ENCODE measurements around the gene PPP2R5B.

Gene PPP2R5B

DNA sequence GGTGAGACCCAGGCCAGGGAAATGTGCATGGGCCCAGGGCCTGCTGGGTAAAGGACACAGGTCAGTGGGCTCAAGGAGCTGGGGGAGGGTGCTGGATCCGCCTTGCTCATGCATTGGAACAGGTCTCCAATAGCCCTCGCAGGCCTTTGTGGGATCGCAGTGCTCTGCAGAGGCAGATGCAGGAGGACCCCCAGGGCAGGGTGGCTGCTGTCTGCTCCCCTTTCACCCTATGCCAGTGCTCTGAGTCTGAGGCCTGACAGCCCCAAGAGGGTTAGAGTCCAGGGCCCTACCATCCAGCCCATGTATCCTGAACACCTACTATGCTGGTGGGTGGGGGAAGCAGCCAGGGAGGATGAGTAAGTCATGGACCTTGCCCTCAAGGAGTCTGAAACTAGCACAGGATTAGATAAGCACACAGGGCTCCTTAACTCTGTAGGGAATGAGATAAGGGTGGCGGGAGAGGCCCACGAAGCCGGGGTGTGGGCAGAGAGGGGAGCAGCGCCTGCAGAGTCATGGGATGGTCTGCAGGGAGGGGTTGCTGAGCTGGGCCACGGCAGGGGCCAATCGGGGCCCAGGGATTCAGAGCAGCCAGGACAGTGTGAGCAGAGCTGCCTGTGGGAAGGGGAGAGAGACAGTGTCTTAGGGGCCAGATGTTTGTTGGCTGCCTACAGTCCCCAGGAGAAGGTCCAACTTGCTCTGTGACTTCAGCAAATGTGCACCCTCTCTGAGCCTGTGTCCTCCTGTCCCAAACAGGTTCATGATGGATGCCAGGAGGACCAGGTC lies 35.6 kb upstream of the PPP2R5B start:
- FAIRE-seq: no peak

DNA sequence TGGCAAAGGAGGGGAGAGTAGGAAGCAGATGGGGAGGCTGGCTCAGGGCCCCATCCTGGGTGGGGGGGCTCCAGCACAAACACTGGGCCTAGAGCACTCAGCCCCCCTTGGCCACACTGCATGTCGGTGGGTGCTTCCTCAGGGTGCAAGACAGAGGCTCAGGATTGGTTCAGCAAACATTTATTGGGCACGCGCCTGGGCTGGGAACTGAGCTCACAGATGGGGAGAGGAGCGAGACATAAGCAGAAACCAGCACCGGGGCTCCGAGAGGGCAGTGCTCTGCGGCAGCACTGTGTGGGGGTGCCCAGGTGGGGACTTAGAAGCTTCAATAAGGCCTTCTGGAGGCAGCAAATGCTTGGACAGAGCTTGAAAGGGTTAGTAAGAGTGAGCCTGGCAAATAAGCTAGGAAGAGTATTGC lies 34.0 kb upstream of the PPP2R5B start:
- FAIRE-seq: no peak

DNA sequence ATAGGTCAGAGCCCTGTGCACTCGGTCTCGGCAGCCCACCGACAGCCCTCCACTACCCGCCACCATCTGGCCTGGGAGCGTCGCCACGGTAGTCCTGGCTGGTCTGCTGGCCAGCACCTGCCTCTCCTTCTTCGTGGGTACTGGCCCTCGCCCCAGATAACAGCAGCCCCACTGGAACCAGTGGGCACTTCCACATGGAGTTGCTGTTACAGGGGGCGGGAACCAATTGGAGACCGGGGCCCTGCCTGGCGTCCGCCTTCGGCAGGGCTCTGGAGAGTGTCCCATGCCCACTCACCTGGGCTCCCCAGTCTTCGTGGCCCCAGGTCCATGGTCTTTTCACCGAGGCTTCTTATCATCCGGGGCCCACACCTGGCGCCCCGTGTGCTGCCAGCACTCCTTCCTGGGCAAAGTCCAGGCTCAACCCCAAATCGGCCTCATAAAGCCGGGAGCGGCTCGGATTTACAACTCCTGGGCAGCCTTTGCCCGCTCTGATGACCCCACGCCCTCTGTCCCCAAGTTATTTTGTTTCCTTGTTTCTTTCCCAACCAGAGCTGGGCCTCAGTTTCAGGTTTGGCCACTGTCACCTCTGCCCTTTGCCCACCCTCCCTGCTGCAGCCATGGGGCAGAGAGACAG lies 33.2 kb upstream of the PPP2R5B start:
- no peak for FAIRE-seq

DNA sequence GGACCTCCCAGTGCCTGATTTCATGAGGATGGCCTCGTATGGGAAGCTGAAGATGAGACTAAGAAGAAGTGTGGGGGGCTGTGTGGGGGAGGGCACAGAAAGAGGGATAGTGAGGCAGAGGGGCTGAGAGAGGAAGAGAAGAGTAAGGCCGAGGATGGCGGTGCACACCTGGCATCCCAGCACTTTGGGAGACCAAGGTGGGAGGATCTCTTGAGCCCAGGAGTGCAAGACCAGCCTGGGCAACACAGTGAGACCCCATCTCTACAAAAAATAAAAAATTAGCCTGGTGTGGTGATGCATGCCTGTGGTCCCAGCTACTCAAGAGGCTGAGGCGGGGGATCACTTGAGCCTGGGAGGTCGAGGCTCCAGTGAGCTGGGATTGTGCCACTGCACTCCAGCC lies 32.6 kb upstream of the PPP2R5B start:
- no peak for FAIRE-seq

DNA sequence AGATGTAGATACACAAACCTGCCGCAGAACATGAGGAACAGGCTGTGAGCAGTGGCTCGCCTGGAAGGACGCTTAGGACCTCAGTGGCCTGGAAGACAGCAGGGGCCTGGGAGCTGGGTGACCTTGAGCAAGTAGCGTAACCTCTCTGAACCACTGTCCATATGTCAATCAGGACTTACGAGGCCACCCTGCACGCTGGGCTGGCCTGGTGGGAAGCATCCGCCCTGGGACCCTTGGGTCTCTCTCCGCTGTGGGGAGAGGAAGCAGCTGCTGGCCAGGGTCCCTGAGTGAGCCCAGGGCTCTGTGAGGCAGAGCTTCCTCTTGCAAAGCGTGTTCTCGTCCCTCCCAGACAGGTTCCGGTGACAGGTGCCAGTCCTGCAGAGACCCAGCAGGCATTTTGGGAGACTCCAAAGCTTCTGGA lies 32.1 kb upstream of the PPP2R5B start:
- no peak for FAIRE-seq

DNA sequence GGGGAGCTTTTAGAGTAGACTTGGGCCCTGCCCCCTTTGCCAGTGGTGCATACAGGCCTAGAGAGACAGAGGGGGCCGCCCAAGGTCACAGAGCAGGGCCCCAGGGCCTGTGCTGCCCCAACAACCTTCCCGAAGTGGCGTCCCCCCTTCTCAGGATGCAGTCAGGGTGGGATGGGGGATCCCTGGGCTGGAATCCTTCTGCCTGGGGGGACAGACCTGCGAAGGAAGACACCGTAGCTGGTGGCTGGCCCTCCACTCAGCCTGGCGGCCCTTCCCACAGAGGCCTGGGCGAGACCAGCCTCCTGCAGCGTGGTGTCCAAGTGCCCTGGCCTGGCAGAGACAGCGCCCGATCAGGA lies 31.7 kb upstream of the PPP2R5B start:
- no peak for FAIRE-seq

DNA sequence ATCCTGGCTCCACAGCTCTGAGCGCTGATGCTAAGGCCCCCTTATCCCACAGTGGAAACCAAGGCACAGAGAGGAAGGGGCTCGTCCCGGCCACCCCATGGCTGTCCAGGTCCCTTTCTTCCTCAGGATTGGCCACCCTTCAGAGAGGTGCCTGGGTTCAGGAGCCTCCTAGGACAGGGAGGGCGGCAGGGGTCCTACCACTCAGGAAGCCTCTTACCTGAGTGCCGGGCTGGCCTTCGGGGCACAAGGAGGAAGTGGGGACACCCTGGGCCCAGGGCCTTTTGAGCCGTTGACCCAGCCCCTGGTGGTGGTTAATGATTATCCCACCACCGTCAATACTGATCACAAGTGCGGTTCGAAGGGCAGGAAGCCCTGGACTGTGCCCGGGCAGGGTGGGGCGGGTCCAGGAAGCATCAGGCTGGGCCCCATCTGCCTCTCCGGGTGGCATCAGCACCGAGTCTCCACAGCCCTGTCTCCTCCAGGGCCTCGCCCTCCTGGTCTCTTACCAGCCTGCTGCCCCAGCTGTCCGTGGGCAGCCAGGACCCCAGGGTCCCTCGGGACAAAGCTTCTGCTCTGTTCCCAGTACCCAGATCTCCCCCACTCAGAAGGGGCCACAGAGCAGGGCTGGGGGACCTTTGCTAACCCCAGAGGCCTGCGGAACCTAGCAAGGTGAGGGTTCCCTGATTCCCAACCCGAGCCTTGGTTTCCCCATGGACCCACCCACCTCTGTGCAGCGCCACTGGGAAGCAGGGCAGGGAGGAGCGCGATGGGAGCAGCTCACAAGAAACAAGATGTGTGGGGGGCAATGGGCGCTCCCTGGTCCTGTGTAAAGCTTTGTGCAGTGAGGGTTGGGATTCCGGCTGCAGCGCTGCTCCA lies 31.1 kb upstream of the PPP2R5B start:
- no peak for FAIRE-seq

DNA sequence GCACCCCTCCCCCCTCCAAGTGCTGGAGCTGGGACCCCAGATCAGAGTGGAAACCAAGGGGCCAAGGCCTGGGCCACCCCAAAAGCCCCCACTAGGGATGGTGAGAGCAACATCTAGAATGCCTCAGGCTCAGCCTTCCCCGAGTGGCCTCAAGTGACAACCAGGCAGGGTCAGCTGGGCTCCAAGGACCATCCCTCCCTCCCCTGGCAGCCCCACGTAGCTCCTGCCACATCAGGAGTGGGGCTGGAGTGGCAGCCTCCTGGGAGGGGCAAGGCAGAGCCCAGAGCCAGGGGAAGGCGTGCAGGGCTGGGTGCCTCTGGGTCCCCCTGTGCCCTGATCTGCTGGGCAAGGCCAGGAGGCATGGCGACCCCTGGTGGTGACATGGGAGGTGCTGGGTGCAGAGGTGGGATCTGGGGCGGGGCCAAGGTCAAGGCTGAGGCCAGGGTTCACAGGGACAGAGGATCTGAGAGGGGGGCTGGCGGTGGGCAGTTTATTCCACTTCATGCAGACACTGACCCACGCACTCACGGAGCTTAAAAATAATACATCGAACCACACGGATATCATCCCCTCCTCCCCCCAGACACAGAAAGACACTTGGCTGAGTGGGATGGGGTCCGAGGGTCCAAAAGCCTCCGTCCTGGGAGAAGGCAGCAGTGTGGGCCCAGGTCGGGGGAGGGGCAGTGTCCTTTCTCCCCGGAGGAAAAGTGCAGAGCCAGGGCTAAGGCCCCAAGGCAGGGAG lies 30.2 kb upstream of the PPP2R5B start:
- no peak for FAIRE-seq

DNA sequence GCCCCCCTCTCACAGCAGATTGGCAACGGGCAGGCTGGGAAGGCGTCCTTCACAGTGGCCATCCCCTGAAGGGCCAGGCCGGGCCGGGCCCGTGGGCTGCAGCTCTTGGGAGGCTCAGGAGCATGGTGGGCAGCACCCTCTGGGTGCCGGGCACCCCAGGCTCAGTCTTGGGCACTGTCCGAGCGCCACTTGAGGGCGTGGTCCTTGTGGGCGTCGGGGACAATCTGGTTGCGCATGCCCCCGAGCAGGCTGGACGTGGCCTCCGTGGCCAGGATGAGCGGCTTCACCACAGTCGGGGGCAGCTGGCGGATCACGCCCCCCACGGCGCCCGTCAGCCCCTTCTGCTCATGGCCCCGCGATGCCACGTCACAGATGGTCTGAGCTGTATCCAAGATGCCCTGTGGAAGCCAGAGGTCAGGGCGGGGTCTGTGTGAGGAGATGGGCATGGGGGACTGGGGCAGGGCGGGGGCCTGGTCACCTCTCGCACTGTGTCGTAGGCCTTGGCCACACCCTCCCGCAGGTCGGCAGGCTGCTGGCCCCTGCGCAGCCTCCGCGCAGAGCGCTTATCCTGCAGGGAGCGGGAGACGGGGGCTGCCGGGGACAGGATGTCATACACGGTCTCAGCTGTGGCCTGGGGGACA lies 29.6 kb upstream of the PPP2R5B start:
- no peak for FAIRE-seq

DNA sequence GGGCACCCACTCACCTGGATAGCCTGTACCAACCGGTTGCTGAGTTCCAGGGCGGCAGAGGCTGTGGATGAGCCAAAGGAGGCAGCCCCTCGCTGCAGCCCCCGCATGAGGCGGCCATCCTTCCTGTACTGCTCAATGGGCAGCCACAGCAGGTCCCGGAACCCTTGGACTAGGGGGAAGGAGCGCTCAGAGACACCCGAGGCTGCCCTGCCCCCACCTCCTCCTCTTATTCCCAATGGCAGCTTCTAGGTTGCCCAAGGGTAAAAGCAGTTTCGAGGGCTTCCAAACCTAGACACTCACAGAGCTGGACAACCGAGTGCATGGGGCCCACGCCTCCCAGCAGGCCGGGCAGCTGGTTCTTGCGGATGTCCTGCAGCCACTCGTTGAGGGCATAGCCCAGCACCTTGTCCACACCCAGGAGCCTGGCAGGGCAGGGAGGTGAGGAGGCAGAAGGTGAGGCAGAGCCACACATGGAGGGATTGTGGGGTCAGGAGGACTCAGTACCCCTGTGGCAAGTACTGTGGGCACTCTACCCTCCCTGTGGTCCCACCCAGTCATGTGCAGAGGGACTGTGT lies 28.0 kb upstream of the PPP2R5B start:
- FAIRE-seq: no peak

DNA sequence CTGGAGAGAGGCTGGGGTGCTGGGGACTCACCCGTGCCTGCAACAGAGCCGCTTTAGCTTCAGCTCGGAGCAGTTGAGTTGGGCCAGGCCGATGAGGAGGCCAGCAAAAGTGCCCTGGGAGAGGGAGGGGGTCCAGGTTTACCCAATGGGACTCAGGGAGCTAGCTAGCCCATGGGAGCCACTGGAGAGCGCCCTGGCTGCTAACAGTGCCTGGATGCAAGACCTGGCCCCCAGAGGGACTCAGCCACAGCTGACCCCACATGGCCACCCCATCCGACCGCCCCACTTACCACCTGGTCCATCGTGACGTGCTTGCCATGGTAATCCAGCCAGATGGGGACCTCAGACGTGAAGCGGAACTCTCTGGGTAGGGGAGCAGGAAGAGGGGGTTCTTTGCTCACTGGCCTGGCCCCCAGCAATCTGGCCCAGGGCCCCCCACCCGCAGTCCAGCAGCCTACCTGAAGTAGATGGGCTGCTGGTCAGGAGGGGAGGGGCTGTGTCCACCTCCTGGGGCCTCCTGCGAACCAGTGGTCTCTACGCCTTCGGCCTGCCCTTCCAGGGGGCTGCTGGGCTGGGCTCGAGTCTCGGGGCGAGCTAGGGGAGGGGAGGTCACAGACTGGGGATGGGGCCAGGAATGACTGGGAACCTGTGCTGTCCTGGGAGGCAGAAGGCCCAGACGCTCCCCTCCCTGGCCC lies 27.0 kb upstream of the PPP2R5B start:
- FAIRE-seq: no peak

DNA sequence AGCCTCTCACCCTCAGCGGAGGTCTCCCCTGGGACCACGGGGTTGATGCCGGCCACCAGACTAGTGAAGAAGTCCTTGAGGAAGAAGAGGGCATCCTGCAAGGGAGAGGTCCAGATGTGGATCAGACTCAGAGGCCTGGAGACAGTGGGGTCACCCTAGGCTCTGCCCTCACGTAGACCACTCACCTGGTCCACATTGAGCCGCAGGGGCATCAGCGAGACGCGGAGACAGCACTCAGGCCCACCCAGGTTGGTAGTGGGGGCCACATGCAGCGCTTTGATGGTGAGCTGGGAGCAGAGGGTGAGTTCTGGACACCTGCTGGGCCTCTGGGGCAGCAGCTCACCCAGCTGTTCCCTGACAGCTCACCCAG lies 26.4 kb upstream of the PPP2R5B start:
- no peak for FAIRE-seq

DNA sequence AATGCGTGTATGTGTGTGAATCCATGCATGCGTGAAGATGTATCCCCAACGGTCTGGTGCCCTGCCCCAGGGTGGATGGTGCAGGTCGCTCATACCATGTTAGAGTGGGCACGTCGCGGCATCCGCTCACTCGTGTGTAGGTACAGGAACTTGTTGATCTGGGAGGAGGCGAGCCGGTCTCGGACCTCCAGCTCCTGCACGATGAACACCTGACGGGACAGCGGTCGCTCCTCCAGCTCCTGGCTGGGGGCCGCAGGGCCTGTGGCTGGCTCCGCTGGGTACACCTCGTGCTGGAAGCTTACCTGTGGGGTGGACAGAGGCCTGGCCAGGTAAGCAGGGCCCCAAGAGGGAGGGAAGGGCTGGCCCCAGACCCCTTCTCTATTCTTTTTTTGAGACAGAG lies 25.9 kb upstream of the PPP2R5B start:
- FAIRE-seq: no peak

DNA sequence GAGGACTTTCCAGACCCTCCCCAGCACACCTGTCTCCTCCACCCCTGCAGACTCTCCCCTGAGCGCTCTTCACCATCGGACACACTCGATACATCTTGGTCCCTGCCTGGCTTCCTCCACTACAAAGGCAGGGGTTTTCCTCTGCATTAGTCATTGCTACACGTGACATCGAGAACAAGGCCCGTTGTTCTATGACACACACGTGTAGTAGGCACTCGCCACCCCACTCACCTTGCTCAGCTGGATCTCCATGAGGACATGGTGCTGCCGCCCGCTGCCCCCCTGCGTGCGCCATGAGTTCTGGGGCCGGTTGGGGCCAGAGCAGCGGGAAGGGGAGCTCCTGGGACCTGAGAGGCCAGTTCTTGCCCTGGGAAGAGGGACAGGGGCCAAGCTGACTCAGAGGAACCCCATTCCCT lies 24.2 kb upstream of the PPP2R5B start:
- FAIRE-seq: no peak

DNA sequence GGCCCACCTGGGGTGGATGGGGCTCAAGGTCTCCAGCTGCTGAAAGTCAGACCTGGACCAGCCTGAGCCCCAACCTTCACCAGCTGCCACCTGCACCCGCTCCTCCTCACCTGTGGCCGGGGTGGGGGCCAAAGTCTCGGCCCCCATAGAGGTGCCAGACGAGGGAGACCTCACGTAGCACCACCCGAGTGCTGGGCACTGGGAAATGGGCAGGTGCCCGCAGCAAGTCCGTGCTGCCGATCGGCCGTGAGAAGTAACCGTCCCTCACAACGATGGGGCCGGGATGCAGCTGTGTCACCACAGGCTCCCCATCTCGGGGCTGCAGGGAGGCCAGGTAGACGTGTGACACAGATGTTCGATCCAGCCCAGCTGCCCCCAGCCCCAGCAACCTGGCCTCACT lies 23.7 kb upstream of the PPP2R5B start:
- FAIRE-seq: no peak

DNA sequence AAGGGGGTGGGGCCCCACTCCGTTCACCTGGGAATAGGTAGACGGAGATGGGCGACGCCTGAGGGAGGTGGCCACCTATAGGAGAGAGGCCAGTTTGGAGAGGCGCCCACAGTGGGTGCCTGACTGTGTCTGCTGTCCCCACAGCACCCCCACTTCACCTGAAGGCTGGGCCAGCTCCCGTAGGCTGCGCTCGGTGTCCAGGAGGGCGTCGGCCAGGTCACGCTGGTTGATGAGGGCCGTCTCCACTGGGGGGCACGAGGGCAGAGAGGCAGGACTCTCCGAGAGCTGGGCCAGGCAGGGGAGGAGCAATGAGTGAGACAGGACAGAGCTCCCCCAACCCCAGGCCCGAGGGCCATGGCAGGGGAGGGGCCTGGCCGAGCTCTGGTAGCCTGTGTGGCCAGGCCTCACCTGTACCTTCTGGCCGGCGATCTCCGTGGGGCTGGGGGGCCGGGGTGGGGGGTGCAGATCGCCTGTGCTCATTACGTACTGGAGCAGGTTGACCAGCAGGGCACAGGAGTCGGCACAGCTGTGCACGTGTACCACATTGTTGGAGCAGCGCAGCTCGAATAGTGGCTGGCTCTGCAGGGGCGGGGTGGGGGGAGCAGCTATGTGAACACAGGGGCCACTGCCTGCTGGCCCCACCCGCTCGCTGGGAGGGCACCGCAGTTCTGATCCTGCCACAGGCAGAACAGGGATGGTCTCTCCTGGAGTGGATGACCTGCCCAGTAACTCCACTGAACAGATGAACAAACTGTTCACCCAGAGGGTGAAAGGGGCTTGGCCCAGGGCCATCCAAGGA lies 22.2 kb upstream of the PPP2R5B start:
- no peak for FAIRE-seq

DNA sequence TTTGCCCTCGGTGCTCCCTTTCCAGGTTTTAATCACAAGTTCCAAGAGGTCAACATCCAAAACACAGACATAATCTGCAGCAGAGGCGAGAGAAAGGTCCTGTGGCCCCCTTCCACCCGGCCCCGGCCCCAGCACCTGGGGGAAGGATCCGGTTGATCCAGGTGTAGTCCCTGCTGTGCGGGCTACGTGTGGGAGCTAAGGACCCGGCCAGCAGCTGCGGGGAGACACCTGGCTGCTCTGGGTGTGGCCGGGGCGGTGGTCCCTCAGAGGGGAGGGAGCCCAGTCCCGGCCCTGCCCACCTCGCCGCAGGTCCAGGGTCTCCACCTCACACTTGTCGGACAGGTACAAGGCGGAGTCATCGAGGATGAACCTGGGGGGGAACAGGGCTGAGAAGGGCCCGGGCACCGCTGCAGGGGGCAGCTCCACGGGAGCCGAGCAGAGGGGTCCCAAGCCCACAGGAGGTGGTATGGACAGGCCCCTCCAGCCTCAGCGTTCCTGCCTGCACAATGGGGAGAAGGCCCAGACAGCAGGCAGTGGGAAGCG lies 21.1 kb upstream of the PPP2R5B start:
- FAIRE-seq: no peak

DNA sequence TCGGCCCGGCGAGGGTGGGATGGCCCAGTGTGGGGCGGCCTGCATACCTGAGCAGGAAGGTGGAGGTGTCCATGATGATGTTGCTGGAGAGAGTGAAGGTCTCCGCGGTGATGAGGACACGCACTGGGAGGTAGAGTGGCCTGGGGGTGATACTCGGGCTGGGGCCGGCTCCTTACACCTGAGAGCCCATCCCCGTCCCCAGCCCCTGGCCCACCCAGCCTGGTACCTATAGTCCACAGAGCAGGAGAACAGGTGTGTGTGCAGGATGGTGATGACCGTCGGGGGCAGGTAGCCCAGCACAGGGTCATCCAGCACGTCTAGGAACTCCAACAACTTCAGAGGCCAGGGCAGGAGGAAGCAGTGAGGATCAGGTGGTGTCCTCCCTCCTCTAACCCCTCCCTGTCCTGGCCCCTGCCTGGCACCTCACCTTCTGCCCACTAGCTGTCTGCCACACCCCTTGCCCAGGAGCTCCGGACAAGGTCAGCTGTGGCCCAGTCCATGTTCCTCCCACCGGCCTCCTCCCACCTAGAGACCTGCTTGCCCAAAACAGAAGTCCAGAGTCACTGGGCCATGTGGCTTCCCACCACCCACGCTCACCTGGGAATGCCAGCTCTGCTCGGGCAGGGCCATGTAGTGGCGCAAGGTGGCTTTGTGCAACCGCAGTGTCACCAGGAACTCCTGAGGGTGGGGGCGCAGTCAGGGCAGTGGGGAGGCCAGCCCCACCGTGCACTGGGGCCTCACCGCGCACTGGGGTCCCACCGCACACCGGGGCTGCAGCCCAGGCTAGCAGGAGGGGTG lies 18.8 kb upstream of the PPP2R5B start:
- FAIRE-seq: no peak

DNA sequence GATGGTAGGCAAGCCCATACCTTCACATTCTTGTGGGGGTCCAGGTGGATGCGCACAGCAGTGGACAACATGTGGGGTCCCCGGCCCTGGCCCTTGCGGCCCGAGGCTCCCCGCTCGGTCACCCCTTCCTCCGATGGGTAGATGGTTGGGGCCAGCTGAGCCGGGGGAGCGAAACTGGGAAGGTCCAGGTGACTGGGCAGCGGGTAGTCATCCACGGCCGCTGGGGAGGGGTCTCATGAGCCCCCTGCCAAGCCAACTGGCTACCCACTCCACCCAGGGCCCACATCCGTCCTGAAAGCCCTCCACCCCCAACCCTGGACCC lies 18.2 kb upstream of the PPP2R5B start:
- FAIRE-seq: no peak

DNA sequence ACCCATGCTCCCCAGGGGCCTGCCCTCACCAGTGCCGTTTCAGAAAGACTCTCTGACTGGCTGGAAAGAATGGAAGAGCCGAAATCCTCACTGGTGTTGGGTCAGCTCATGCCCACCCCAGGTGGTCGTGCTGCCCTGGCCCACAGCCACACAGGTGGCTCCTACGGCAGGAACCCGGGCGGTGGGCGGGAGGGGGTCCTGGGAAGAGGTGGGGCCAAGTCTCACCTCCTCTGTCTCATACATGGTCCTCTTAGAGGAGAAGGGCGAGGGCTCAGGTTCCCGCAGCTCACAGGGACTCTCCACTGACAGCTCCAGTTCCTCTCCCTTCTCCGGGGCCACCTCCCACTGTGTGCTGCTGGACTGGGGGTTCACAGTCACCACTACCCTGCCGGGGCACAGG lies 15.7 kb upstream of the PPP2R5B start:
- FAIRE-seq: no peak

All from endometrium (tissue), 2 donors.